Measurements from ENCODE around the gene FUBP1.
A peak's percentile ranks its signal among the peaks of the same experiment; 100 is the strongest.
"Not testable (repeated sequence)": the region's sequence is repeated elsewhere in the genome, so short reads cannot be mapped to it uniquely, and the experiment has no call there.

Gene FUBP1

GRCh38 chr1:77942400-77943140 is 36.3 kb downstream of the FUBP1 start:
- DNase-seq: no peak

- DNase-seq: peak; percentile 31
Observed at GRCh38 chr1:77940921-77941570, 37.8 kb downstream of the FUBP1 start.

GRCh38 chr1:77938651-77939050 is 40.2 kb downstream of the FUBP1 start:
- DNase-seq: no peak

GRCh38 chr1:77929806-77930205 is 49.1 kb downstream of the FUBP1 start:
- DNase-seq: no peak

- DNase-seq: no peak
Observed at GRCh38 chr1:77927414-77927813, 51.5 kb downstream of the FUBP1 start.

GRCh38 chr1:77926561-77927357 is 52.1 kb downstream of the FUBP1 start:
- DNase-seq: no peak

GRCh38 chr1:77925956-77926355 is 52.9 kb downstream of the FUBP1 start:
- DNase-seq: no peak

- DNase-seq: no peak
Observed at GRCh38 chr1:77925518-77925917, 53.4 kb downstream of the FUBP1 start.

- DNase-seq: not testable (repeated sequence)
Observed at GRCh38 chr1:77918918-77919317, 60.0 kb downstream of the FUBP1 start.

GRCh38 chr1:77910116-77910515 is 68.8 kb downstream of the FUBP1 start:
- DNase-seq: no peak

- DNase-seq: no peak
Observed at GRCh38 chr1:77906624-77907023, 72.2 kb downstream of the FUBP1 start.

GRCh38 chr1:77906019-77906545 is 72.8 kb downstream of the FUBP1 start:
- no peak for DNase-seq

GRCh38 chr1:77905603-77906002 is 73.3 kb downstream of the FUBP1 start:
- DNase-seq: no peak

GRCh38 chr1:77900687-77901293 is 78.1 kb downstream of the FUBP1 start:
- peak; percentile 68 for DNase-seq

- DNase-seq: no peak
Observed at GRCh38 chr1:77899647-77900320, 79.1 kb downstream of the FUBP1 start.

Data from NCI-H1105 treated with DMSO at 0.1 percent for 48 hours (cell line).